Measurements from ENCODE around the gene FAF1.

Gene FAF1

DNA sequence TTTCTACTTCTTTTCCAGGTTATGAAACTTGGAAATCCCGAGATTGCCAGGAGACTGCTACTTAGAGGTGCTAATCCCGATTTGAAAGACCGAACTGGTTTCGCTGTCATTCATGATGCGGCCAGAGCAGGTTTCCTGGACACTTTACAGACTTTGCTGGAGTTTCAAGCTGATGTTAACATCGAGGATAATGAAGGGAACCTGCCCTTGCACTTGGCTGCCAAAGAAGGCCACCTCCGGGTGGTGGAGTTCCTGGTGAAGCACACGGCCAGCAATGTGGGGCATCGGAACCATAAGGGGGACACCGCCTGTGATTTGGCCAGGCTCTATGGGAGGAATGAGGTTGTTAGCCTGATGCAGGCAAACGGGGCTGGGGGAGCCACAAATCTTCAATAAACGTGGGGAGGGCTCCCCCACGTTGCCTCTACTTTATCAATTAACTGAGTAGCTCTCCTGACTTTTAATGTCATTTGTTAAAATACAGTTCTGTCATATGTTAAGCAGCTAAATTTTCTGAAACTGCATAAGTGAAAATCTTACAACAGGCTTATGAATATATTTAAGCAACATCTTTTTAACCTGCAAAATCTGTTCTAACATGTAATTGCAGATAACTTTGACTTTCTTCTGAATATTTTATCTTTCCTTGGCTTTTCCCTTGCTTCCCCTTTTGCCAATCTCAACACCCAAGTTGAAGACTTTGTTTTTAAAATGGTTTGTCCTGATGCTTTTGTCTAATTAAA is 14.0 kb upstream of the FAF1 start:
- no peak overlapping the region for H3K27ac Mint-ChIP-seq
- peaks cover 34 to 35% of the 10 kb centered on the region in 2 donors for H3K27me3 Mint-ChIP-seq
- no peaks in the 10 kb centered on the region for H3K9me3 Mint-ChIP-seq
- H3K36me3 Mint-ChIP-seq, result no peaks in the 10 kb centered on the region
- DNase-seq (no peak), ATAC-seq (replicated peaks) (no peak)
- peaks cover 23 to 30% of the 10 kb centered on the region in 2 donors for H3K4me1 Mint-ChIP-seq
- no peak overlapping the region for H3K4me3 Mint-ChIP-seq

DNA sequence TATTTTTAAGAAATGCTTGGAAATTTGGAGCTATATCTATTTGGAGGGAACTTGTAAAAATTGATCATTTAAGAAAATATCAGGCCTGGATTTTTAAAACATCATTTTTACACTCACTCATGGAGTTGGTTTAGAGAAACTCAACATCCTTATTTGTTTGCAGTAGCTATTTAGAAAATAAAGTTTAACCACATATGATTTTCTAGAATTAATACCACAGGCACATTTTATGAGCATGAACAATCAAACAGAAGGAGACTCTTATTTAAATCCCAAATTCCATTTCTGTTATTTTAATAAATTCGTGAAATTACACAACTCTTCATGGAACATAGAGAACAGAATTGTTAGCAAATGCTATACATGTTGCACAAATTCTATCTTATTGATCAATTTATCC is 13.2 kb upstream of the FAF1 start:
- Mint-ChIP-seq H3K27ac (no peak overlapping the region), H3K4me3 (no peak overlapping the region), H3K36me3 (no peaks in the 10 kb centered on the region), H3K9me3 (no peaks in the 10 kb centered on the region), H3K27me3 (peaks cover 26 to 29% of the 10 kb centered on the region in 2 donors), H3K4me1 (peaks cover 16 to 22% of the 10 kb centered on the region in 2 donors)
- DNase-seq (no peak), ATAC-seq (replicated peaks) (no peak)

DNA sequence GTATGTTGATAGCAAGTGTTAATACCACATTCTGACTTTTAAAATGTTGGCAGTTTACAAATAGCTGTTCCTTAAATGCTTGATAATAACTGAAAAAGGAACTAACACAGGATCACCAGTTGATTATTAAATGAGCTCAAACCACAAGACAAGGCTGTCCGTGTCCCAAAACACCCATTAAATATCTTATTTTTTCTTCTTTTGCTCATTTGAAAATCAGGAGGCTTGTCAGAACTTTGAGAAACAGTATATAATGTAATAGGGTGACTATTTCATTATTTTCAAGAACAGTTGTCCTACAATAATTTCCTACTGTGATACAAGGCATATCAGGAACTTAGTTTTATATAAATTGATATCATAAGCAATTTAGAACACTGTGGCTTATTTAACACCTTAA is 12.7 kb upstream of the FAF1 start:
- H3K27ac Mint-ChIP-seq, result no peak overlapping the region
- no peaks in the 10 kb centered on the region for H3K9me3 Mint-ChIP-seq
- no peaks in the 10 kb centered on the region for H3K36me3 Mint-ChIP-seq
- peaks cover 18 to 25% of the 10 kb centered on the region in 2 donors for H3K4me1 Mint-ChIP-seq
- no peak overlapping the region for H3K4me3 Mint-ChIP-seq
- H3K27me3 Mint-ChIP-seq, result peaks cover 26 to 29% of the 10 kb centered on the region in 2 donors
- ATAC-seq (replicated peaks), result no peak
- no peak for DNase-seq

DNA sequence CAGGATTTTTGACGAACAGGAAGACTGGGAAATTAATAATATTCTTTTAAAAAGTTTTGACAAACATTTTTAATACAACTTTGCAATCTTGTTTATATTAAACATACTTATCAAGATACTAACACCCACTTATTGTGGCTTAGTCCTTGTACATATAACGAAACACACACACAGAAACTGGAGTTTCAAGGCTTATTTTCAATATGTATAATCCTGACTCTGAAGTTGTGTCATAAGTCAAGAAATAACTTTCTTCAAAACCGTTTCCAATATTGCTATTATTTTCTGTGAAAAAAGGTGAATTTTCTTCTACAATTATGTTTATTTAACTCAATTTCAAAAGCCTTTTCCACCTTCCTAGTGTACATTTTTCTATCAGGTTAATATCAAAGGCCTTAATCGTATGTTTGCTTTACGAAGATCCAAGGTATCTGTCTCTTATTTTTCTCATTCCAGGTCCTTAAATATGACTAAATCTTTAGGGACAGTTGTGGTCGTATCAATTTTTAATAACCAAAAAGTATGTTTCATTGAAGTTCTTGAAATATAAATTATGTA is 11.8 kb upstream of the FAF1 start:
- DNase-seq (no peak), ATAC-seq (replicated peaks) (no peak)
- Mint-ChIP-seq H3K4me1 (peaks cover 18 to 28% of the 10 kb centered on the region in 2 donors), H3K27me3 (peaks cover 24 to 27% of the 10 kb centered on the region in 2 donors), H3K9me3 (no peaks in the 10 kb centered on the region), H3K4me3 (no peak overlapping the region), H3K27ac (no peak overlapping the region), H3K36me3 (no peaks in the 10 kb centered on the region)

DNA sequence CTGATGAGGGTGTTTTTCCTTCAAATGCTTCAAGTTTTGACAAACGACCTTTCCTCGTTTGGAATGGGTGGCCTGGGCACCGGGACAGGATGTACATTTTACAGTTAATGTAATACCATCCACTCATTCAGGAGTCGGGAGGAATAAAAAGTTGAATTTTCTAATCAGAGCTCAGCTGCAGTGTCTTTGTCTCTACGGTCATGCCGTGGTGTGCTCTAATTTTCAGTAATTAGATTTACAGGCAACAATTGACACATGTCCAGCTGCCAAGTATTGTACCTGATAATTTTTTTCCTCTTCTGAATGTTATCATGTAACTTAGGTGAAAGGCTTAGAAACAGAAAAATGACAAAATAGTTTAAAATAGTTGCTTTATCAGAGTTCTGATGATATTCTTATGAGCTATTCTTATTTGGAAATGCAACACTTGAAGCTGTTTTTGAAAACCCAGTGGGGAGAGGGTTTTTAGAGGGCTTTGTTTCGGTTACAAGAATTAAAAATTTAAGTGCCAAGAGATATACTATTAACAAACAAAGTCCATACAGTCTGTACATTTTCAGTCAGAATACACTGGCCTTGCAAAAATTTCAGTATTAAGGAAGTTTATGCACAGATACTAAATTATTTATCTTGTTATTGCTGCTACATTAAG is 11.0 kb upstream of the FAF1 start:
- H3K4me3 Mint-ChIP-seq, result no peak overlapping the region
- H3K36me3 Mint-ChIP-seq, result no peaks in the 10 kb centered on the region
- DNase-seq (no peak), ATAC-seq (replicated peaks) (no peak)
- H3K27me3 Mint-ChIP-seq, result peaks cover 16 to 20% of the 10 kb centered on the region in 2 donors
- peaks cover 11 to 21% of the 10 kb centered on the region in 2 donors for H3K4me1 Mint-ChIP-seq
- no peak overlapping the region for H3K27ac Mint-ChIP-seq
- no peaks in the 10 kb centered on the region for H3K9me3 Mint-ChIP-seq

DNA sequence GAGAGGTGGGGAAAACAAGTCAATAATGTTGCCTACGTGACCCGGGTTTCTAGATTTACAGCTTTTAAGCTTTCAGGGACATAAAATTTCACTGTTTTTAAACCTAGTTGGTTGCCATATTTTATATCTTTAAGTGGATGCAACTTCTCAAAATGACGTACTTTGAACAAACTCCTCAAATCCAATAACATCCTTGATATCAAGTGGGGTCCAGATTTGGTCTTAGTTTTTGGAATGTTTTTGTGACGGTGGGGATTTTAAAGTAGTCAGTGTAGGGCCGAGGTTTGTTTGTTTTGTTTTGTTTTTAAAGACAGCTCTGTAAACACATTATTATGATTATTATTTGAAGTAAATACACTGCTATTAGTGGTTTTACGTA is 10.4 kb upstream of the FAF1 start:
- DNase-seq, result no peak
- H3K4me1 Mint-ChIP-seq, result peaks cover 11 to 21% of the 10 kb centered on the region in 2 donors
- no peaks in the 10 kb centered on the region for H3K36me3 Mint-ChIP-seq
- no peaks in the 10 kb centered on the region for H3K9me3 Mint-ChIP-seq
- no peak for ATAC-seq (replicated peaks)
- H3K27ac Mint-ChIP-seq, result peak overlapping the region; percentile 91
- H3K27me3 Mint-ChIP-seq, result peaks cover 15 to 20% of the 10 kb centered on the region in 2 donors
- H3K4me3 Mint-ChIP-seq, result peak overlapping the region; percentile 83 to 93

DNA sequence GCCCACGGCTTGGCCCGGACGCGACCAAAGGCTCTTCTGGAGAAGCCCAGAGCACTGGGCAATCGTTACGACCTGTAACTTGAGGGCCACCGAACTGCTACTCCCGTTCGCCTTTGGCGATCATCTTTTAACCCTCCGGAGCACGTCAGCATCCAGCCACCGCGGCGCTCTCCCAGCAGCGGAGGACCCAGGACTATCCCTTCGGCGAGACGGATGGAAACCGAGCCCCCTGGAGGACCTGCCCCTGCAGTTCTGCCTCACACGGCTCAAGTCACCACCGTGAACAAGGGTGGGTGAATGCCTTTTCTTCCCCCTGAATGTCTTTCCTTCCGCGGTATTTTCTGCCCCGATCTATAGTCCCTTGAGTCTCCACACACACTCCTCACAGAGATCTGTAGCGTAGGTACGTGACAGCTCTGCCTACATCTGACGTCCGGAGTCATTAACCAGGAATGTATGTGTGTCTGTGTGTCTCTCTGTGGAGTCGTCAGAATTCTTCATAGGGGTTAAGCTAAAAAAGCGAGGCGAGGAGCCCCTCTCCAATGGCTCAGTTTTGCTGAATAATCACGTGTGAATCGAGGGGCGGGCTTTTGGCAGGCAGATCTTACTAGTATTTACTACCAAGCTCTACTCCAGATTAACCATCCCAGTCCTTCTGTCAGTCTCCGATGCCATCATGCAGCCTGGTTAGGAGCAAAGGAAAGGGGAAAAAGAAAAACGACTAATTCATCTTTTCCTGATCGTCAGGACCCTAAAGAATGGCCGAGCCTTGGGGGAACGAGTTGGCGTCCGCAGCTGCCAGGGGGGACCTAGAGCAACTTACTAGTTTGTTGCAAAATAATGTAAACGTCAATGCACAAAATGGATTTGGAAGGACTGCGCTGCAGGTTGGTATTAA is 9.8 kb upstream of the FAF1 start, which contains the start of gene CDKN2C:
Gene CDKN2C, plus strand, starts transcription at position 635 of the 898 bp plus-strand sequence. Its CDS starts 124 bp downstream, at position 759.
- peak within 1 kb of the TSS; percentile 83 to 93 for H3K4me3 Mint-ChIP-seq
- ATAC-seq (replicated peaks), result peak; percentile 38 to 50
- no peaks in the 10 kb centered on the region for H3K9me3 Mint-ChIP-seq
- peaks cover 11 to 21% of the 10 kb centered on the region in 2 donors for H3K4me1 Mint-ChIP-seq
- no peaks in the 10 kb centered on the region for H3K36me3 Mint-ChIP-seq
- peak; percentile 27 for DNase-seq
- peak within 1 kb of the TSS; percentile 91 for H3K27ac Mint-ChIP-seq
- peaks cover 15 to 20% of the 10 kb centered on the region in 2 donors for H3K27me3 Mint-ChIP-seq

DNA sequence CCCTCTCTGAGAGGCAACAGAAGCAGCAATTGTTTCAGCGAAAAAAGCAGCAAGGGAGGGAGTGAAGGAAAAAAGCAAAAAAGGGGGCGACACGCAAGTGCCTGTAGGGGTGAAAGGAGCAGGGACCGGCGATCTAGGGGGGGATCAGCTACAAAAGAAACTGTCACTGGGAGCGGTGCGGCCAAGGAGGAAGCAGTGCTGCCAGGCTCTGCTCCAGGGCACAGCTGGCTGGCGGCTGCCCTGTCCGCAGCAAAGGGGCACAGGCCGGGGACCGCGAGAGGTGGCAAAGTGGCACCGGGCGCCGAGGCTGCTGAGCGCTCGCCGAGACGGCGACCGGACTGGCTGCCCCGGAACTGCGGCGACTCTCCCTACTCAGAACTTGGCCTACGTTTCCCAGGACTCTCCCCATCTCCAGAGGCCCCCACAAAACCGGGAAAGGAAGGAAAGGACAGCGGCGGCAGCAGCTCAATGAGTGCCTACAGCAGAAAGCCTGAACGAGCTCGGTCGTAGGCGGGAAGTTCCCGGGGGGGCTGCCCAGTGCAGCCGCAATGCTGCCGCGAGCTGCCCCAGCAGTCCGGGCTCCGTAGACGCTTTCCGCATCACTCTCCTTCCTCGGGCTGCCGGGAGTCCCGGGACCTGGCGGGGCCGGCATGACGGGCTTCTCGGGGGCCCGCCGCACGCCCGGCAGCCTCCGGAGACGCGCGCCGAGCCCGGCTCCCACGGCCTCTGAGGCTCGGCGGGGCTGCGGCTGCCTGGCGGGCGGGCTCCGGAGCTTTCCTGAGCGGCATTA is 8.9 kb upstream of the FAF1 start:
- H3K9me3 Mint-ChIP-seq, result no peaks in the 10 kb centered on the region
- ATAC-seq (replicated peaks), result peak; percentile 53 to 56
- H3K27ac Mint-ChIP-seq, result peak overlapping the region; percentile 86
- H3K4me1 Mint-ChIP-seq, result peaks cover 11 to 21% of the 10 kb centered on the region in 2 donors
- H3K27me3 Mint-ChIP-seq, result peaks cover 8 to 12% of the 10 kb centered on the region in 2 donors
- H3K4me3 Mint-ChIP-seq, result peak overlapping the region; percentile 83 to 93
- peak; percentile 55 for DNase-seq
- H3K36me3 Mint-ChIP-seq, result no peaks in the 10 kb centered on the region

DNA sequence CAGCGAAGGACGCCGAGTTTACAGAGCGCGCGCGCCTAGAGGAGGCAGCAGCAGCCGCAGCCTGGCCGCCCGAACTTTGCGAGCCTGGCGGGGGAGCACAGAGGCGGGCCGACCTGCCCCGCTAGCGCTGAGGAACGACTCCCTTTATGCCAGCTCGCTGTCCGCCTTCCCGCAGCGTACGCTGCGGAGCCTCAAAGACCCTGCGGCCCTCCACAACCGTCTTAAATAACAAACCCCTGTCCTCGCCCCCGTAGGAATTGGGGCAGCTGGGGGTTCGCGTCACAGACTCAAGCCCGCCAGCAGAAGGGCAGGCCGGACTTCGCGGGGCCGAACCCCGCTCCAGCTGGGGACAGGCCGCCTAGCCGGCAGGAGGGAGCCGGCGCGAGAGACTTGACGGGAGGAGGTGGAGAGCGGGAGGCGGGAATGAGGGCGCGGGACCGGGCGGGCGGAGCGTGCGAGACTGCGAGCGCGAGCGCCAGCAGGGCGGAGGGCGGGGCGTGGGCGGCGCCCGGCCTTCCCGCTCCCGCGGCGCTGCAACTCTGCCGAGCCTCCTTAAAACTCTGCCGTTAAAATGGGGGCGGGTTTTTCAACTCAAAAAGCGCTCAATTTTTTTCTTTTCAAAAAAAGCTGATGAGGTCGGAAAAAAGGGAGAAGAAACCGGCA is 8.2 kb upstream of the FAF1 start:
- no peaks in the 10 kb centered on the region for H3K36me3 Mint-ChIP-seq
- H3K4me3 Mint-ChIP-seq, result peak overlapping the region; percentile 83 to 93
- no peaks in the 10 kb centered on the region for H3K9me3 Mint-ChIP-seq
- peak overlapping the region; percentile 86 for H3K27ac Mint-ChIP-seq
- DNase-seq (peak; percentile 64), ATAC-seq (replicated peaks) (peak; percentile 81 to 86)
- H3K27me3 Mint-ChIP-seq, result peaks cover under 1 to 8% of the 10 kb centered on the region in 2 donors
- peaks cover 11 to 21% of the 10 kb centered on the region in 2 donors for H3K4me1 Mint-ChIP-seq

DNA sequence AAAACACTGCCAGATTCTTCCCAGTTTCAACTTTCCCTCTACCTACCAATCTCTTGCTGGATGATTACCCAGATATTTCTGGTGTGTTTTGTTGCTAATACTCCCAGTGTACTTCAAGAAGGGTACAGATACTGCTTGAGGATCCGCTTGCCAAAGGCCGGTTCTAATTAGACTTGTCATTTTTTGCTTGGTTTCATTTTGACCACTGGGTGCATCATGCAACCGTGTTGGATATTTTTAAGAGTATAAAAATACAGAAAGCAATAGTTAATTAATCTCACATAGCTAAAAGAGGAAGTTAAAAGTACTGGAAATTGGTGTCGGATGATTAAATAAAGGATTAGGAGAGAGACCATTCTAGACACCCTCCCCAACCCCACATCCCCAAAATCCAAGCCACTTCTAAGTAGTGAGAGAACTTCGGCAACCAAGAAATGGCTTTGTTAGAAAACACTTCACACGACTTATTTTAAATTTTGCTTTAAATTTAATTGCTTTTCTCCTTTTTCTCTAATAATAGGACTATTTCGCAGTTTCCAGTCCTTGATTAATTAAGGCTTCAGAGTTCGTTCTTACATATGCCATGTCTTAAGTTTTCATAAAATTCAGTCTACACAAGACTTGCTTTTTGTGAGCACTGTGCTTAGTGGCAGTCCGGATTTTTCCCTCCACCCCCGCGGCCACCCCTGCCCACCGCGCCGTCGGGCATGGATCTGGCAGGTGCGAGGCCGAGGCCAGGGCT is 7.5 kb upstream of the FAF1 start:
- H3K36me3 Mint-ChIP-seq, result no peaks in the 10 kb centered on the region
- H3K9me3 Mint-ChIP-seq, result no peaks in the 10 kb centered on the region
- peak overlapping the region; percentile 83 to 93 for H3K4me3 Mint-ChIP-seq
- H3K4me1 Mint-ChIP-seq, result peaks cover 11 to 21% of the 10 kb centered on the region in 2 donors
- ATAC-seq (replicated peaks) (no peak), DNase-seq (no peak)
- H3K27me3 Mint-ChIP-seq, result peaks cover 0 to 8% of the 10 kb centered on the region in 2 donors
- H3K27ac Mint-ChIP-seq, result peak overlapping the region; percentile 86

DNA sequence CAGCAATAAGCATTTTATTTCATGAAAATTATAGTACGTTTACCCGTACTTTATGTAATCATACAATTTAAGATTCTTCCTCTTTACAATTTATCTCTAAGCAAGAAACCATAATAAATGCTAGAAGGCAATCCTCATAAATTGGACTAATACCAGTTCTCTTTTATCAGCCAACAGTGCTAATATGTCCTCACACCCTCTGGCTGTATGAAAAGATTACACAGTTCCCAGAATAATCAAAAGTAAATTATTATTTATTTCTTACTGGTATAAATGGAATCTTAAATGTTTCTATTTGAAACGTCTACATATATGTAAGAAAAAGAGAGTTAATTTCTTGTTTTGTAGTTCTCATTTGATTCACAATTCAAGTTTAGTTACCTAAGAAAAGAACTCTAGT is 6.9 kb upstream of the FAF1 start:
- Mint-ChIP-seq H3K36me3 (no peaks in the 10 kb centered on the region), H3K4me1 (peaks cover 11 to 21% of the 10 kb centered on the region in 2 donors), H3K27me3 (peaks cover 0 to 8% of the 10 kb centered on the region in 2 donors), H3K9me3 (no peaks in the 10 kb centered on the region), H3K4me3 (no peak overlapping the region), H3K27ac (no peak overlapping the region)
- DNase-seq, result no peak
- no peak for ATAC-seq (replicated peaks)

DNA sequence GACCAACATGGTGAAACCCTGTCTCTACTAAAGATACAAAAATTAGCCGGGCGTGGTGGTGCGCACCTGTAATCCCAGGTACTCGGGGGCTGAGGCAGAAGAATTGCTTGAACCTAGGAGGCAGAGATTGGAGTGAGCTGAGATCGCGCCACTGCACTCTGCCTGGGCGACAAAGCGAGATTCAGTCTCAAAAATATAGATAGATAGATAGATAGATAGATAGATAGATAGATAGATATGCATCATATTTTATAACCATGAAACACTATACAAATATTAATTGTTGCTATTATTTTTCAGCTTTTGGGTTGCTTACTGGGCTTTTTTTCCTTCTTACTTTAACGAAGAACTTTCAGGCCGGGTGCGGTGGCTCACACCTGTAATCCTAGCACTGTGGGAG is 4.8 kb upstream of the FAF1 start:
- Mint-ChIP-seq H3K36me3 (no peaks in the 10 kb centered on the region), H3K27me3 (no peaks in the 10 kb centered on the region), H3K27ac (no peak overlapping the region), H3K4me1 (peaks cover 10 to 20% of the 10 kb centered on the region in 2 donors), H3K9me3 (no peaks in the 10 kb centered on the region), H3K4me3 (no peak overlapping the region)
- DNase-seq (no peak), ATAC-seq (replicated peaks) (no peak)

All from stimulated activated naive B cell treated with anti-CD40 and anti-IgM and Interleukin-4, amounts not matched to agents 10 μg/mL and 1 μg/mL and 100 μg/mL, for 72 hours (primary cell).